Gastrocnemius medialis (tissue), 4 donors: Measurements from ENCODE around the gene NLRP12. TPM values are rescaled to one million over a fixed set of nuclear protein-coding genes. Genes with fewer than 3 reads are reported as not detected.
A peak's percentile ranks its signal among the peaks of the same experiment; 100 is the strongest.

Experiments
- ATAC-seq, 2 donors: fragments of 150-250 bp; one replicate each; pipeline ENCODE4 v1.9.1; 2016
- DNase-seq, 2 donors: peaks; one replicate each; pipeline ENCODE4 v3.0.0-alpha.2; 2019
- H3K27ac ChIP-seq, 4 donors: fragments of 200-600 bp; sonication (generic); 1 replicate in 1 of 4; 2 replicates in 3 of 4; pipeline ENCODE4 v1.5.1; 2016 to 2018; ENCODE audit warnings: mild to moderate bottlenecking in 2 of 4, moderate library complexity in 1 of 4
- H3K27me3 ChIP-seq, 3 donors: fragments of 200-600 bp; sonication (generic) in 2 of 3; 1 replicate in 1 of 3; 2 replicates in 2 of 3; pipeline versions ENCODE4 v1.5.1 to v1.6.0; 2016 to 2019; ENCODE audit warnings: mild to moderate bottlenecking in 1 of 3, moderate library complexity in 1 of 3
- H3K36me3 ChIP-seq, 2 donors: fragments of 200-600 bp; sonication (generic) in 1 of 2; one replicate each; pipeline ENCODE4 v1.5.1; 2017 to 2018
- H3K4me1 ChIP-seq, 2 donors: fragments of 200-600 bp; sonication (generic) in 1 of 2; one replicate each; pipeline ENCODE4 v1.5.1; 2016 to 2017; ENCODE audit warnings: mild to moderate bottlenecking in 2 of 2
- H3K4me3 ChIP-seq, 4 donors: fragments of 200-600 bp; sonication (generic) in 3 of 4; 1 replicate in 1 of 4; 2 replicates in 3 of 4; pipeline ENCODE4 v1.5.1; 2016 to 2019; ENCODE audit warnings: mild to moderate bottlenecking in 2 of 4
- H3K9me3 ChIP-seq, 3 donors: fragments of 200-600 bp; sonication (generic) in 2 of 3; 1 replicate in 1 of 3; 2 replicates in 2 of 3; pipeline ENCODE4 v1.5.1; 2016 to 2019
- CTCF ChIP-seq, 5 experiments: fragments of 450-650 bp in 3 of 5; fragments of 200-600 bp in 2 of 5; sonication (generic) in 2 of 5; IDR thresholded peaks in 4 of 5; conservative IDR thresholded peaks in 1 of 5; 1 replicate in 4 of 5; 2 replicates in 1 of 5; pipeline ENCODE4 v1.5.1; 2016 to 2019; ENCODE audit warnings: antibody characterized with exemption in 5 of 5, mild to moderate bottlenecking in 3 of 5, moderate library complexity in 3 of 5
- POLR2A ChIP-seq, 2 donors: fragments of 450-650 bp; IDR thresholded peaks; one replicate each; pipeline ENCODE4 v1.6.1; 2017; ENCODE audit warnings: antibody characterized with exemption in 2 of 2, mild to moderate bottlenecking in 2 of 2, moderate library complexity in 2 of 2
- in situ Hi-C, 4 donors: fragments of 200-750 bp; cut with MboI; loops; one replicate each; pipeline versions ENCODE4 v1.15.0 to v1.8.0; 2017; ENCODE audit warnings: low sequenced_read_pairs in 4 of 4
- intact Hi-C: fragments of 100-400 bp; cut with DNase I; formaldehyde crosslinking; loops from one replicate; pipeline ENCODE4 v1.15.1; 2023; ENCODE audit warnings: low total_unique reads
- total RNA-seq, 4 donors: library from RNA; depleted of rRNA; stranded (reverse); fragments of >200 nt; gene quantifications; one replicate each; pipeline versions ENCODE4 v1.1.0 to v1.2.3, GENCODE V29; 2016

The NLRP12 gene
- total RNA-seq, 4 donors from 2014 or later = 0.31 to 0.52 (median 0.35) TPM; not detected in 1

GRCh38 chr19:53813996-53814395, 10.1 kb downstream of the NLRP12 start:
- intact Hi-C loops = no loop called here
- H3K27ac ChIP-seq = no peak overlapping the region
- H3K4me1 ChIP-seq = no peaks in the 10 kb centered on the region
- ATAC-seq (no peak), DNase-seq (no peak)
- no peaks in the 10 kb centered on the region for H3K9me3 ChIP-seq
- in situ Hi-C loops = no loop called here
- no peak for TF ChIP-seq CTCF (IDR thresholded peaks at IDR 0.05 in 4 of 5, conservative IDR thresholded peaks at IDR 0.05 in 1 of 5)
- TF ChIP-seq POLR2A (IDR thresholded peaks at IDR 0.05) = no peak
- H3K27me3 ChIP-seq = no peaks in the 10 kb centered on the region
- no peaks in the 10 kb centered on the region for H3K36me3 ChIP-seq
- H3K4me3 ChIP-seq = no peak overlapping the region

- Histone ChIP-seq H3K9me3 (no peaks in the 10 kb centered on the region), H3K27ac (no peak overlapping the region), H3K36me3 (no peaks in the 10 kb centered on the region), H3K4me1 (no peaks in the 10 kb centered on the region), H3K27me3 (no peaks in the 10 kb centered on the region), H3K4me3 (no peak overlapping the region)
- no peak for ATAC-seq
- no peak for DNase-seq
- no peak for TF ChIP-seq CTCF (IDR thresholded peaks at IDR 0.05 in 4 of 5, conservative IDR thresholded peaks at IDR 0.05 in 1 of 5)
- TF ChIP-seq POLR2A (IDR thresholded peaks at IDR 0.05) = no peak
- intact Hi-C loops (no loop called here), in situ Hi-C loops (no loop called here)
Measured at GRCh38 chr19:53812335-53812734, 11.8 kb downstream of the NLRP12 start.

GRCh38 chr19:53810891-53811290, 13.2 kb downstream of the NLRP12 start:
- no peak overlapping the region for H3K27ac ChIP-seq
- in situ Hi-C loops = no loop called here
- no peaks in the 10 kb centered on the region for H3K4me1 ChIP-seq
- H3K4me3 ChIP-seq = no peak overlapping the region
- no peaks in the 10 kb centered on the region for H3K9me3 ChIP-seq
- DNase-seq = no peak
- no peak for ATAC-seq
- H3K36me3 ChIP-seq = no peaks in the 10 kb centered on the region
- intact Hi-C loops = no loop called here
- no peaks in the 10 kb centered on the region for H3K27me3 ChIP-seq
- TF ChIP-seq CTCF (IDR thresholded peaks at IDR 0.05 in 4 of 5, conservative IDR thresholded peaks at IDR 0.05 in 1 of 5) = no peak
- TF ChIP-seq POLR2A (IDR thresholded peaks at IDR 0.05) = no peak

- Histone ChIP-seq H3K27ac (no peak overlapping the region), H3K36me3 (no peaks in the 10 kb centered on the region), H3K27me3 (no peaks in the 10 kb centered on the region), H3K4me3 (peak overlapping the region in 1 of 4 donors; percentile 22), H3K4me1 (no peaks in the 10 kb centered on the region), H3K9me3 (no peaks in the 10 kb centered on the region)
- TF ChIP-seq CTCF (IDR thresholded peaks at IDR 0.05 in 4 of 5, conservative IDR thresholded peaks at IDR 0.05 in 1 of 5) = no peak
- no peak for TF ChIP-seq POLR2A (IDR thresholded peaks at IDR 0.05)
- ATAC-seq (no peak), DNase-seq (no peak)
- intact Hi-C loops (no loop called here), in situ Hi-C loops (no loop called here)
Measured at GRCh38 chr19:53810187-53810546, 13.9 kb downstream of the NLRP12 start.

- ATAC-seq (peak in 1 of 2 donors; percentile 9), DNase-seq (no peak)
- H3K9me3 ChIP-seq = no peaks in the 10 kb centered on the region
- in situ Hi-C loops = no loop called here
- no peaks in the 10 kb centered on the region for H3K4me1 ChIP-seq
- H3K4me3 ChIP-seq = peak overlapping the region in 1 of 4 donors; percentile 22
- no peaks in the 10 kb centered on the region for H3K27me3 ChIP-seq
- H3K36me3 ChIP-seq = no peaks in the 10 kb centered on the region
- H3K27ac ChIP-seq = peak overlapping the region in 1 of 4 donors; percentile 41
- intact Hi-C loops = no loop called here
- TF ChIP-seq CTCF (IDR thresholded peaks at IDR 0.05 in 4 of 5, conservative IDR thresholded peaks at IDR 0.05 in 1 of 5) (peak in 2 of 5 experiments; percentile 10 to 33), POLR2A (IDR thresholded peaks at IDR 0.05) (no peak)
Measured at GRCh38 chr19:53809518-53810186, 14.5 kb downstream of the NLRP12 start.
